Subcutaneous abdominal adipose tissue (tissue), 5 donors: ENCODE measurements around the gene GOLT1B.

Source experiments
- H3K27ac ChIP-seq: one replicate; pipeline ENCODE4 v1.7.0; 2013; ENCODE audit warnings: low read depth, mild to moderate bottlenecking, inconsistent platforms, low read length, moderate library complexity
- H3K27me3 ChIP-seq, 5 donors: one replicate each; pipeline ENCODE4 v1.7.0; 2013; ENCODE audit warnings: low read length in 5 of 5, inconsistent platforms in 1 of 5; ENCODE audit not compliant: control insufficient read depth in 5 of 5, insufficient read depth in 4 of 5
- H3K36me3 ChIP-seq, 5 donors: one replicate each; pipeline ENCODE4 v1.7.0; 2013; ENCODE audit warnings: low read length in 5 of 5; ENCODE audit not compliant: control insufficient read depth in 5 of 5, insufficient read depth in 5 of 5
- H3K4me1 ChIP-seq, 5 donors: one replicate each; pipeline ENCODE4 v1.7.0; 2013; ENCODE audit warnings: low read length in 5 of 5, mild to moderate bottlenecking in 3 of 5, moderate library complexity in 1 of 5; ENCODE audit not compliant: control insufficient read depth in 5 of 5, insufficient read depth in 5 of 5
- H3K4me3 ChIP-seq, 5 donors: one replicate each; pipeline ENCODE4 v1.7.0; 2013; ENCODE audit warnings: low read length in 5 of 5, low read depth in 1 of 5
- H3K9ac ChIP-seq, 5 donors: one replicate each; pipeline ENCODE4 v1.7.0; 2013; ENCODE audit warnings: low read length in 5 of 5, mild to moderate bottlenecking in 4 of 5, moderate library complexity in 3 of 5
- H3K9me3 ChIP-seq, 5 donors: one replicate each; pipeline ENCODE4 v1.7.0; 2013; ENCODE audit warnings: low read length in 5 of 5; ENCODE audit not compliant: control insufficient read depth in 5 of 5
- donor health status: healthy.
- donor health status: healthy.
- donor health status: healthy.
- donor health status: healthy.
- donor health status: healthy.

Gene GOLT1B

GRCh38 chr12:21516281-21516680 lies 14.7 kb downstream of the GOLT1B start:
- Histone ChIP-seq H3K4me3 (no peak overlapping the region), H3K9me3 (no peaks in the 10 kb centered on the region), H3K36me3 (peaks cover 31 to 52% (median 45%) of the 10 kb centered on the region in 5 donors), H3K4me1 (no peaks in the 10 kb centered on the region), H3K9ac (no peak overlapping the region), H3K27ac (no peak overlapping the region), H3K27me3 (no peaks in the 10 kb centered on the region)

GRCh38 chr12:21518451-21518850 lies 16.9 kb downstream of the GOLT1B start:
- H3K9me3 ChIP-seq: no peaks in the 10 kb centered on the region
- no peaks in the 10 kb centered on the region for H3K27me3 ChIP-seq
- no peak overlapping the region for H3K4me3 ChIP-seq
- H3K27ac ChIP-seq: no peak overlapping the region
- H3K4me1 ChIP-seq: no peaks in the 10 kb centered on the region
- no peak overlapping the region for H3K9ac ChIP-seq
- H3K36me3 ChIP-seq: peaks cover 24 to 42% (median 31%) of the 10 kb centered on the region in 5 donors

- Histone ChIP-seq H3K36me3 (peaks cover 3 to 16% (median 7%) of the 10 kb centered on the region in 5 donors), H3K27me3 (no peaks in the 10 kb centered on the region), H3K9me3 (peaks cover 0 to 2% (median 0%) of the 10 kb centered on the region in 5 donors), H3K27ac (no peak overlapping the region), H3K9ac (no peak overlapping the region), H3K4me1 (peaks cover 0 to under 1% (median 0%) of the 10 kb centered on the region in 5 donors), H3K4me3 (no peak overlapping the region)
These were observed 20.0 kb downstream of the GOLT1B start for GRCh38 chr12:21521541-21521940.

GRCh38 chr12:21523148-21523547 lies 21.6 kb downstream of the GOLT1B start:
- peaks cover 0 to 16% (median 14%) of the 10 kb centered on the region in 5 donors for H3K4me1 ChIP-seq
- H3K27ac ChIP-seq: no peak overlapping the region
- H3K9me3 ChIP-seq: peaks cover 0 to 2% (median 0%) of the 10 kb centered on the region in 5 donors

GRCh38 chr12:21526053-21526452 lies 24.5 kb downstream of the GOLT1B start, which contains the start of gene SPX:
SPX (plus strand) TSS chr12:21526296; CDS start chr12:21526473, 177 bp downstream.
- H3K27ac ChIP-seq: peak within 1 kb of the TSS; percentile 45
- peaks cover 0 to 27% (median 20%) of the 10 kb centered on the region in 5 donors for H3K4me1 ChIP-seq
- peaks cover 0 to 4% (median 0%) of the 10 kb centered on the region in 5 donors for H3K27me3 ChIP-seq
- peaks cover 0 to 2% (median 0%) of the 10 kb centered on the region in 5 donors for H3K9me3 ChIP-seq
- peak within 1 kb of the TSS in 1 of 5 donors; percentile 21 for H3K9ac ChIP-seq
- H3K36me3 ChIP-seq: peaks cover 0 to 4% (median 0%) of the 10 kb centered on the region in 5 donors
- peak within 1 kb of the TSS; percentile 42 to 79 (median 77) for H3K4me3 ChIP-seq

More at GRCh38 chr12:21523148-21523547, 21.6 kb downstream of the GOLT1B start:
- H3K4me3 ChIP-seq: no peak overlapping the region
- H3K36me3 ChIP-seq: peaks cover 0 to 3% (median 0%) of the 10 kb centered on the region in 5 donors
- H3K9ac ChIP-seq: no peak overlapping the region
- peaks cover 0 to 4% (median 0%) of the 10 kb centered on the region in 5 donors for H3K27me3 ChIP-seq

- H3K9ac ChIP-seq: peak overlapping the region in 2 of 5 donors; percentile 21 to 66
These were observed 25.2 kb downstream of the GOLT1B start for GRCh38 chr12:21526721-21527345.

GRCh38 chr12:21527451-21528180 lies 26.0 kb downstream of the GOLT1B start:
- Histone ChIP-seq H3K9ac (peak overlapping the region in 4 of 5 donors; percentile 18 to 66 (median 20)), H3K4me3 (peak overlapping the region; percentile 56 to 79 (median 77)), H3K9me3 (peaks cover 0 to 2% (median 0%) of the 10 kb centered on the region in 5 donors), H3K27ac (peak overlapping the region; percentile 45), H3K27me3 (peaks cover 0 to 4% (median 0%) of the 10 kb centered on the region in 5 donors), H3K36me3 (peaks cover 0 to 4% (median 0%) of the 10 kb centered on the region in 5 donors), H3K4me1 (peaks cover 0 to 27% (median 20%) of the 10 kb centered on the region in 5 donors)

More at GRCh38 chr12:21526721-21527345, 25.2 kb downstream of the GOLT1B start:
- Histone ChIP-seq H3K9me3 (peaks cover 0 to 2% (median 0%) of the 10 kb centered on the region in 5 donors), H3K27ac (peak overlapping the region; percentile 45), H3K36me3 (peaks cover 0 to 4% (median 0%) of the 10 kb centered on the region in 5 donors), H3K27me3 (peaks cover 0 to 4% (median 0%) of the 10 kb centered on the region in 5 donors), H3K4me3 (peak overlapping the region; percentile 42 to 79 (median 77)), H3K4me1 (peaks cover 0 to 27% (median 20%) of the 10 kb centered on the region in 5 donors)

- no peak overlapping the region for H3K4me3 ChIP-seq
These were observed 27.4 kb downstream of the GOLT1B start for GRCh38 chr12:21528953-21529352.

GRCh38 chr12:21529456-21529855 lies 27.9 kb downstream of the GOLT1B start:
- Histone ChIP-seq H3K4me1 (peaks cover 0 to 27% (median 20%) of the 10 kb centered on the region in 5 donors), H3K4me3 (no peak overlapping the region), H3K9ac (no peak overlapping the region), H3K9me3 (no peaks in the 10 kb centered on the region), H3K27ac (peak overlapping the region; percentile 45), H3K36me3 (peaks cover 0 to 4% (median 0%) of the 10 kb centered on the region in 5 donors), H3K27me3 (peaks cover 0 to 4% (median 0%) of the 10 kb centered on the region in 5 donors)

More at GRCh38 chr12:21528953-21529352, 27.4 kb downstream of the GOLT1B start:
- H3K4me1 ChIP-seq: peaks cover 0 to 27% (median 20%) of the 10 kb centered on the region in 5 donors
- no peak overlapping the region for H3K9ac ChIP-seq
- peaks cover 0 to 4% (median 0%) of the 10 kb centered on the region in 5 donors for H3K36me3 ChIP-seq
- peaks cover 0 to 2% (median 0%) of the 10 kb centered on the region in 5 donors for H3K9me3 ChIP-seq
- H3K27ac ChIP-seq: peak overlapping the region; percentile 45
- peaks cover 0 to 4% (median 0%) of the 10 kb centered on the region in 5 donors for H3K27me3 ChIP-seq
